Mononuclear cell (primary cell): ENCODE data around the gene UBASH3B. TPM values are rescaled to one million over a fixed set of nuclear protein-coding genes. Genes with fewer than 3 reads are reported as not detected.

Source experiments
- H3K27me3 ChIP-seq: 2 replicates; pipeline ENCODE4 v1.6.0; 2011; ENCODE audit warnings: low read length, control low read depth; ENCODE audit not compliant: insufficient read depth
- H3K4me1 ChIP-seq: 2 replicates; pipeline ENCODE4 v1.5.1; 2011; ENCODE audit warnings: mild to moderate bottlenecking, low read length, control low read depth; ENCODE audit not compliant: insufficient read depth
- H3K4me3 ChIP-seq: 2 replicates; pipeline ENCODE4 v1.5.1; 2011; ENCODE audit warnings: mild to moderate bottlenecking, low read length, moderate library complexity
- H3K9me3 ChIP-seq: 2 replicates; pipeline ENCODE4 v1.5.1; 2011; ENCODE audit warnings: low read depth, mild to moderate bottlenecking, control low read depth, low read length
- total RNA-seq: library from RNA; depleted of rRNA; stranded (reverse); fragments of >200 nt; gene quantifications from one replicate; pipeline ENCODE4 v1.2.3, GENCODE V29; 2012

UBASH3B gene
- total RNA-seq, 1 donor = 16.3 TPM

DNA sequence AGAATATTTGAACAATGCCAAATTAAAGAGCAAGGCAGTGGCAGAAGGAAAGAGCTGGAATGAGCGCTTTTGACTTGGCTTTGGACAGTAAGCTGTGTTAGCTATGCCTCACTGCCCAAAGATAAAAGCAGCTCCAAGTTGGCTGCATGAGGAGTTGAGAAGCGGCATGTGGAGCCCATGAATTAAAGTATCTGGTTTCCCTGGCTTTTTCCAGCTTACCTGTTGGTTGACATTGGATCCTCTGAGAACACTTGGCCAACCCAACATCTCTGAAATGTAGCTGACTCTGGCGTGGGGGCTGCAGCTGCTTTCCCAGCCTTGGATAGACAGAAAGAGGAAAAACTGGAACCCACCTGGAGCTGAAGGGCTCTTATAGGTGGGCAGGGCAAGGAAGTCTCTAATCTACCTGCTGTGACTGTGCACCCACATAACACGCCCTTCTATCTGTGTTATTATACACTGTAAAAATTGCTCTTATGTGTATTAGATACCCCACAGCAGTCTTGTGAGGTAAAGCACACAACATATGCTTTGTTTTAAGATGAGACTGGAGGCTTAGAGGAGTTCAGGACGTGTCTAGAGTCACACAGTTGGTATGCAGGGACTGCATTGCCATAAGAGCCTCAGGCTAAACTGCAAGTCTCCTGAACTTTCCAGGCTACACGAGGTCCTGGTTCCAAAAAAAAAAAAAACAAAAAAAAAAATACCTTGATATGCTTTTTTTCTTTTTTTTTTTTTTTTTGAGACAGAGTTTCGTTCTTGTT, 5.8 kb downstream of the UBASH3B start:
- Histone ChIP-seq H3K27me3 (no peaks in the 10 kb centered on the region), H3K9me3 (no peaks in the 10 kb centered on the region), H3K4me1 (peaks cover 85% of the 10 kb centered on the region), H3K4me3 (no peak overlapping the region)

DNA sequence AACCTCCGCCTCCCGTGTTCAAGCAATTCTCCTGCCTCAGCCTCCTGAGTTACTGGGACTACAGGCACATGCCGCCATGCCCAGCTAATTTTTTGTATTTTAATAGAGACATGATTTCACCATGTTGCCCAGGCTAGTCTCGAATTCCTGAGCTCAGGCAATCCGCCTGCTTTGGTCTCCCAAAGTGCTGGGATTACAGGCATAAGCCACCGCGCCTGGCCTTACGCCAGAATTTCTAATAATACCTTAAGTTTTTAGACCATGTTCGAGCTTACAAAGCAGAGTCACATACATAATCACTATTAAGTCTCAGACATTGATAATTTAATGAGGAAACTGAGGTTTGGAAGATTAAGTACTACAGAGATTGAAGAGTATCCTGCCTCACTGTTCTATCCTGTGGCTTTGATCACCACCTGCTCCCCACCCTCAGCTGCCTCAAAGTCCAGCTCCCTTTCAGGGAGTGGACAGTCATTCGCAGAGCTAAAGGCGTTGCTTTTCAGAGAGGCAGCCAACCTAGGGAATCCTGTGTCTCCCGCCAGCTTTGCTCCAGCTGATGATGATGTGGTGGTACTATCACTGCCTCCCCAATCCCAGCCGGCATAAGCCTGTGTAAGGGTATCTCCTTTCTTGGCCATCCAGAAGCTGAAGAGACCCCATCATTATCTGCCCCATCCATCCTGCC, 7.7 kb downstream of the UBASH3B start:
- Histone ChIP-seq H3K4me1 (peaks cover 82% of the 10 kb centered on the region), H3K4me3 (no peak overlapping the region), H3K9me3 (no peaks in the 10 kb centered on the region), H3K27me3 (no peaks in the 10 kb centered on the region)

DNA sequence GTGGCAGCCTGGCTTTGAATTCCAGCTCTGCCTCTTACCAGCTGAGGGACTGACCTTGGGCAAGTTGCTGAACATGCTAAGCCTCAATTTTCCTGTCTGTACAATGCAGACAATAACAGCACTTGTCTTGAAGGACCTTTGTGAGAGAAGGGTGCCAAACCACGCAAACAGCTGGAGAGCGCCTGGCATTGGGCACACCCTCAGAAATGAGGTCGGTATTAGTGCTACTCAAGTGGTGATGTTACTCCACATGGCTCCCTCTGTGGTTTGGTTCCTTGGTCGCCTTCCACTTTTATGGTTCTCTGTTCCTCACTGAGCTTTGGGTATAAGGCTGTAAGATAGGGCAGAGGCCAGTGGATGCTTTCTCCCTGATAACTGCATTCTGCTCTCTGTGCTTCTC, 8.2 kb downstream of the UBASH3B start:
- Histone ChIP-seq H3K4me3 (no peak overlapping the region), H3K27me3 (no peaks in the 10 kb centered on the region), H3K4me1 (peaks cover 82% of the 10 kb centered on the region), H3K9me3 (no peaks in the 10 kb centered on the region)

DNA sequence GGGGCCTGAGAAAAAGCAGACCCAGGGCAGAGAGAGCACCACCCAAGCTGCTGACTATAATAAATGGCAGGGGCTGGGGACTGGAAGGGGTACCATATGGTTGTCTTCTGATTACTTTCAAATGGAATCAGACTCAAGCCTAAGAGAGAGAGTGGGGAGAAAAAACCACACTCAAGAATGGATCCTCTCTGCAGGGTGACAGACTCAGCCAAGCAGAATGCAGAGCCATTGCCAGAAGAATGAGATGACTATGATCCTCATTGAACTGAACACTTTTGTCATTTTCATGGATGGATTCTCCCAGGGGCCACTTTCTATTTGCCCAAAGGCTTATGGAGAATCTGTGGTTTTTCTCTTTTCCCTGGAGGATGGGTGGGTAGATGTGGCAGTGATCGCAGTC, 8.7 kb downstream of the UBASH3B start:
- H3K4me3 ChIP-seq = no peak overlapping the region
- H3K9me3 ChIP-seq = no peaks in the 10 kb centered on the region
- peaks cover 82% of the 10 kb centered on the region for H3K4me1 ChIP-seq

DNA sequence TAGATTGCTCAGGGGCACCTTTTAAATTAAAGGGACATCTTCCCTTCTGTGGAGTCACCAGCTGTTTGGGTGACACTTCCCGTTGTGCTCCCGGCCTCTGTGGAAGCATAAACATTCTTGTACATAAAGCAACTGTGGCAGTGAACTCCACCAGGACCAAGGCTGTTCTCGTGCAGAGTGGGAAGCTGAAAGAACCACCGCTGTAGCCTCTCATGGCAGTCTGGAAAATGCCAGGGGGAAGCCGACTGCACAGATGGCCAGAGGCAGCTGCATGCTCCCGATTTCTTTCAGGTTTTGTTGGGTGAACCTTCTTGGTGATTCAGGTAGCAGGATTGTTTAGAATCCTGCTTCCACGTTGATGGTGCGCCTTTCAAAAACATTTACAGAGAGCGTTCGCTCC, 10.3 kb downstream of the UBASH3B start:
- Histone ChIP-seq H3K9me3 (no peaks in the 10 kb centered on the region), H3K27me3 (no peaks in the 10 kb centered on the region), H3K4me1 (peaks cover 66% of the 10 kb centered on the region), H3K4me3 (no peak overlapping the region)

More for the DNA sequence above, 8.7 kb downstream of the UBASH3B start:
- no peaks in the 10 kb centered on the region for H3K27me3 ChIP-seq

DNA sequence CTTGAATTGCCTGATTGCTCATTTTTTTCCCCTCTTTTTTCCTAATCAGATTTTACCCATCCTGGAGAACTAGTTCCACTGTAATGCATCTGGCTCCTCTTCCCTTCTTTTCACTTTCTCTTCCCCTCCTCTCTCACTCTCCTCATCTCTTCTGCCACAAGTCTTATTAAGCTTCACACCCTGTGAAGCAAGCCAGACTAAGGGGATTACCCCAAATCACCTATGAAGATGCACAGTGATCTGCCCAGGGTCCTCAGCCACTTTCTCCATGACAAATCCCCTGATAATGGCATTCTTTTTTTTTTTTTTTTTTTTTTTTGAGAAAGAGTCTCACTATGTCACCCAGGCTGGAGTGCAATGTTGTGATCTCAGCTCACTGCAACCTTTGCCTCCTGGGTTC, 11.2 kb downstream of the UBASH3B start:
- no peaks in the 10 kb centered on the region for H3K9me3 ChIP-seq
- no peaks in the 10 kb centered on the region for H3K27me3 ChIP-seq
- H3K4me3 ChIP-seq = no peak overlapping the region
- peaks cover 62% of the 10 kb centered on the region for H3K4me1 ChIP-seq

DNA sequence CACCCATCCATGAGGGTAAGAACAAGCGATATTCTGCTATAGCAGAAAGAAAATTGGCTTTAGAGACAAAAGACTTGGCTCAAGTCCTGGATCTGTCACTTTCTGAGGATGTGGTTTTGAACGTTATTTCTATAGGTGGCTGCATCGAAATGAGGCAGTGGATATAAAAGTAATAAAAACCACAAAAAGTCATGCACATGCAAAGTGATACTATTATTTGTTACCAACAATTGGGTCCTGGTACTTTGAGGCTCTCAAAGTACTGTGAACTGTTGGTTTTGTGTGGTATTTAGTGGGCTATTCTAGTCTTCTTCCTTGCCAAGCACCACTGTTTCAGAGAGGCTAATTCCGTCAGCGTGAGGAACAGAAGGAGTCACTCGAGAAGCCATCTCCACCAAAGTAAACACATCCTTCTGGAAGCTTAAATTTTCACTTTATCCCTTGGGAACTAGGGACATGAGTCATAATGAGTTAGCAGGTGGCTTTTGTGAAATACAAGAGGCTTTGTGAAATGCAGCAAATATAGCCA, 13.1 kb downstream of the UBASH3B start:
- Histone ChIP-seq H3K27me3 (no peaks in the 10 kb centered on the region), H3K4me3 (no peak overlapping the region), H3K4me1 (peaks cover 75% of the 10 kb centered on the region), H3K9me3 (no peaks in the 10 kb centered on the region)

DNA sequence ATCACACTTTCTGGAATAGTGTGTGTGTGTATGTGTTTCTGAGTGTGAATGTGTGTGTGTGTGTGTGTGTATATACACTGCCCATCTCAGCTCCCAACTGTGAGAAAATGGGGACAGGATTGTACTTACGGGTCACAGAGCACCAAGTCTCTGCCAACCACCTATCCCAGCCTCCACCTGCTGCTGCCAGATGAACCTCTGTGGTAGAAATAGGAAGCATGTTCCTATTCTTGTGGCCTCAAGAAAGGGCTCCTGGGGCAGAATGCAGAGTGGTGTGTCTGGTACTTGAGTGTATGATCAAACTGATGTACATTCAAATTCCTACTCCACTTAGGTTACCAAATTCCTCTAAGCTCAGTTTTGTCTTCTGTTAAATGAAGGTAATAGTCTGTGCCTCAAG, 14.6 kb downstream of the UBASH3B start:
- H3K27me3 ChIP-seq = no peaks in the 10 kb centered on the region
- no peak overlapping the region for H3K4me3 ChIP-seq
- no peaks in the 10 kb centered on the region for H3K9me3 ChIP-seq
- H3K4me1 ChIP-seq = peaks cover 75% of the 10 kb centered on the region

DNA sequence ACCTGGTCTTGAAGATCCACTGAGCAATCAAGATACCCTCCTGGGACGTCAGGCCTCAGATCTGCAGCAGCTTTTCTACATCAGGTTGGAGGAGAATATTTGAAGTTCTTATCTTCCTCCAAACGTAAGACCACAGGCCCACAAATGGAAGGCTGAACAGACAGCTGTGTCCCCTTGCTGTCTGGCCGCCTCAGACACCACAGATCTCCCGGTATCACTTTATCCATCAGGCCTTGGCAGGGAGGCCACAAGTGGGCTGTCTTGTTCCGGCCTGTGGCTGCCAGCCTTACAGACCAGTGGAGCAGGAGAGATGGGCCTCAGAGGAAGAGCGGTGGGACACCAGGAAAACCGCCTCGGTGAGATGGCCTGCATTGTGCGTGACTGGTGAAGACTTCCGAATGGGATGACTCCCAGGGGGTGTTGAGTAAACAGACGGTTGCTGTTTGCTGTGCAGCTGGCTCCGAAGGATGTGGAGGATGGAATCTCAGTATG, 15.9 kb downstream of the UBASH3B start:
- Histone ChIP-seq H3K9me3 (no peaks in the 10 kb centered on the region), H3K4me1 (peaks cover 76% of the 10 kb centered on the region), H3K4me3 (no peak overlapping the region), H3K27me3 (no peaks in the 10 kb centered on the region)

DNA sequence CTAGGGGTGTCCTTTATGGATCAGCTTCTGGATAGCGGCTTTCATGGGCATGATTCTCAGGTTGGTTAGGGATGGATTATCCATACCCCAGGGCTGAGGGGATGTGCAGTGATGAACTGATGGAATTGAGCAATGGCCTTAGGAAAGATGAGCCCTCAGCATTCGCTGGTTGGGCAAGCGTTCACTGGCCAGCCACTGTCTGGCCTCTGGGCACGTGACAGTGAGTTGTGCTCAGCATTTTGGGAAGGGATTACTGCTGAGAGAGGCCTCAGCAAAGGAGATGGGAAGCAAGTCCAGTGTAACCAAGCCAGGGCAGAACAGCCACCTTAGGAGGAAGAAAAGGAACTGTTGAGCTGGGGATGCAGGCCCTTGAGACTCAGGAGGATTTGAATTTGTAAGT, 17.4 kb downstream of the UBASH3B start:
- H3K27me3 ChIP-seq = no peaks in the 10 kb centered on the region
- H3K4me1 ChIP-seq = peaks cover 69% of the 10 kb centered on the region
- no peak overlapping the region for H3K4me3 ChIP-seq
- H3K9me3 ChIP-seq = no peaks in the 10 kb centered on the region

DNA sequence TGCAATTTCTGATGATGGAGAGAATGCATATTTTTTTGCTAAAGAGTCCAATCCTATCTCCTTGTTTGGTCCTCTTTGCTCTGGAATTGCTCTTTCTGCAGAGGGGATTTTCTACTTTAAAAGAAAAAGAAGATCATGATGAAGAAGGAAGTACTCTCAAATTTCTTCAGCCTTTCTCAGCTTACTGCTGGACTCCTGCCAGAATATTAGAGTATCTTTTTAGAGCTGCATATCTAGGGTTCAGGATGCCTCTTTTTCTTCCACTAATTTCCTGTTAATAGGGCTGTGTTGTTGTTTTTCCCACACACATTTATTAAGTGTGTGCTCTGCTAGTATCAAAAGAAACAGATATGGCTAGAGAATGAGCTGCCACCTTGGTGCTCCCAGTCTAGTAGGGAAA, 18.2 kb downstream of the UBASH3B start:
- Histone ChIP-seq H3K4me1 (peaks cover 61% of the 10 kb centered on the region), H3K9me3 (no peaks in the 10 kb centered on the region), H3K27me3 (no peaks in the 10 kb centered on the region), H3K4me3 (no peak overlapping the region)

DNA sequence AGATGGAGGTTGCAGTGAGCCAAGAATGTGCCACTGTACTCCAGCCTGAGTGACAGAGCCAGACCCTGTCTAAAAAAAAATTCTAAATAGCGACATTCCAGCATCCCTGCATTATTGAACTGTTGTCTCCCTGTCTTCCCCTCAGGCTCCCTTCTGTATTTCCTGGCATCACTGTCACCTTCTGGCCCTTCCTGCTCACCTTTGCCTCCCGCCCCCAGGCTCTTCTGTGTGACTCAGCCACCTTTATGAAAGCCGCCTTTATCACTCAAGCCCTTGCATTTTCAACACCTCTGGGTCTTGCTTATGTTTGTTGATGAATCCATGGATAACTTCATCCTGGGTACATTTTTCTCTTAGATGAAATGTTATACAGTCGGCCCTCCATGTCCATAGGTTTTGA, 21.1 kb downstream of the UBASH3B start:
- Histone ChIP-seq H3K4me3 (no peak overlapping the region), H3K27me3 (no peaks in the 10 kb centered on the region), H3K4me1 (peaks cover 56% of the 10 kb centered on the region), H3K9me3 (no peaks in the 10 kb centered on the region)

DNA sequence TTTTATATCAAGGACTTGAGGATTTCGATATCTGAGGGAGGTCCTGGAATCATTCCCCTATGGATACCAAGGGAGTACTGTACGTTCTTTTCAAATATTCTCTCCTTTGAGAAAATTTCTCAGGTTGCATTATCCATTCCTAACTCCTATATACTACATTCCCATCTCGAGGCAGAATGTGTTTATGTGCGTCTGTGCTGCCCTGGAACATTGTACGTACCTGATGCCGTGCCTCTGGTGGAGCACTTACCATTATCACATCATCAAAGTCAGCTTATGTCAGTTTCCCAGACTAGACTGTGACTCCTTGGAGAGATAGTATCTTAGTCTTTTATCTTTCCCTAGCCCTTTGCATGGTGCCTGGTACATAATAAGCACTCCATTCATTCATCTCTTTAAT, 21.7 kb downstream of the UBASH3B start:
- Histone ChIP-seq H3K9me3 (no peaks in the 10 kb centered on the region), H3K4me3 (no peak overlapping the region), H3K4me1 (peaks cover 50% of the 10 kb centered on the region), H3K27me3 (no peaks in the 10 kb centered on the region)

DNA sequence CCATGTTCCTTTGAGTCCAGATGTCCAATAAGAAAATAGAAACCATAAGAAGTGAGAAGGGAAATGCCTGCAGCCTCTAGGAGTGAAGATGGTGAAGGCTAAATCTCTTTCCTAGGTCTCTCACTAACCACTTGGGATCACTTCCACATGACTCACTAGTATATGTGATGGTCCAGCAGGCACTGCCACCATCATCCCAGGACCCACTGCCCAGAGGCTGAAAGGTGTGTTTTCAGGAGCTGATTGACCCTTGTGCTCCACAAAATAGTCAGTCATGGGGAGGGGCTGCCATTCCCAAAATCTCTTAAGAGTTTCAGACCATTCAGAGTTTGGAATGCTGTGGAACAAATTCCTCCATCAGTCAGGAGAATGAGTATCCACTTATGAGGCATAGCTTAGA, 22.9 kb downstream of the UBASH3B start:
- H3K27me3 ChIP-seq = no peaks in the 10 kb centered on the region
- H3K4me3 ChIP-seq = no peak overlapping the region
- peaks cover 38% of the 10 kb centered on the region for H3K4me1 ChIP-seq
- H3K9me3 ChIP-seq = no peaks in the 10 kb centered on the region

DNA sequence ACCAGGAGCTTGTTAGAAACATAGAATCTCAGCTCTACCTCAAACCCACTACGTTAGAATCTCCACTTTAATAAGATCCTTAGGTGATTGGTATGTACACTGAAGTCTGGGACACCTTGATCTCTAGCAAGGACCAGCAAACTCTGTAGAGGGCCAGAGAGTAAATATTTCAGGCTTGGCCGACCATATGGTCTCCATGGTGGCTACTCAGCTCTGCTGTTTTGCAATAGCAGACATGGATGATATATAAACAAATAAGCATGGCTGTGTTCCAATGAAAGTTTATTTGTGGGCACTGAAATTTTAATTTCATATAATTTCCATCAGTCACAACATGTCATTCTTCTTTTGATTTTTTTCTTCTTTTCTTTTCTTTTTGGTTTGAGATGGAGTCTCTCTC, 23.9 kb downstream of the UBASH3B start:
- peaks cover 31% of the 10 kb centered on the region for H3K4me1 ChIP-seq
- no peaks in the 10 kb centered on the region for H3K27me3 ChIP-seq
- H3K4me3 ChIP-seq = no peak overlapping the region
- no peaks in the 10 kb centered on the region for H3K9me3 ChIP-seq
